Measurements from ENCODE around the gene COL4A4.

Gene COL4A4

GRCh38 chr2:227057060-227057459 lies 106.9 kb downstream of the COL4A4 start:
- no peak for TF ChIP-seq SIN3A (IDR thresholded peaks at IDR 0.05; ENCODE audit: borderline replicate concordance, insufficient read depth, low read length)
- no peak for TF ChIP-seq REST (IDR thresholded peaks at IDR 0.05; ENCODE audit: insufficient read depth in 1 of 2, low read depth in 2 of 2, low read length in 2 of 2)
- no peak for TF ChIP-seq FOXP2 (optimal IDR thresholded peaks at IDR 0.05; ENCODE audit: borderline replicate concordance, extremely low read depth, extremely low read length, insufficient read depth)
- no peak for TF ChIP-seq TAF1 (IDR thresholded peaks at IDR 0.05; ENCODE audit: borderline replicate concordance, insufficient read depth, low read length)
- no peak for TF ChIP-seq POLR2AphosphoS5 (IDR thresholded peaks at IDR 0.05; ENCODE audit: low read depth, low read length)

- TF ChIP-seq REST (IDR thresholded peaks at IDR 0.05; ENCODE audit: insufficient read depth in 1 of 2, low read depth in 2 of 2, low read length in 2 of 2) (no peak), SIN3A (IDR thresholded peaks at IDR 0.05; ENCODE audit: borderline replicate concordance, insufficient read depth, low read length) (no peak), POLR2AphosphoS5 (IDR thresholded peaks at IDR 0.05; ENCODE audit: low read depth, low read length) (no peak), TAF1 (IDR thresholded peaks at IDR 0.05; ENCODE audit: borderline replicate concordance, insufficient read depth, low read length) (no peak), FOXP2 (optimal IDR thresholded peaks at IDR 0.05; ENCODE audit: borderline replicate concordance, extremely low read depth, extremely low read length, insufficient read depth) (no peak)
Observed at GRCh38 chr2:227054006-227054405, 110.0 kb downstream of the COL4A4 start.

GRCh38 chr2:227052879-227053278 lies 111.1 kb downstream of the COL4A4 start:
- TF ChIP-seq TAF1 (IDR thresholded peaks at IDR 0.05; ENCODE audit: borderline replicate concordance, insufficient read depth, low read length) (no peak), SIN3A (IDR thresholded peaks at IDR 0.05; ENCODE audit: borderline replicate concordance, insufficient read depth, low read length) (no peak), FOXP2 (optimal IDR thresholded peaks at IDR 0.05; ENCODE audit: borderline replicate concordance, extremely low read depth, extremely low read length, insufficient read depth) (no peak), POLR2AphosphoS5 (IDR thresholded peaks at IDR 0.05; ENCODE audit: low read depth, low read length) (no peak), REST (IDR thresholded peaks at IDR 0.05; ENCODE audit: insufficient read depth in 1 of 2, low read depth in 2 of 2, low read length in 2 of 2) (no peak)

GRCh38 chr2:227043981-227044380 lies 120.0 kb downstream of the COL4A4 start:
- no peak for TF ChIP-seq FOXP2 (optimal IDR thresholded peaks at IDR 0.05; ENCODE audit: borderline replicate concordance, extremely low read depth, extremely low read length, insufficient read depth)
- TF ChIP-seq TAF1 (IDR thresholded peaks at IDR 0.05; ENCODE audit: borderline replicate concordance, insufficient read depth, low read length): no peak
- no peak for TF ChIP-seq POLR2AphosphoS5 (IDR thresholded peaks at IDR 0.05; ENCODE audit: low read depth, low read length)
- TF ChIP-seq REST (IDR thresholded peaks at IDR 0.05; ENCODE audit: insufficient read depth in 1 of 2, low read depth in 2 of 2, low read length in 2 of 2): no peak
- TF ChIP-seq SIN3A (IDR thresholded peaks at IDR 0.05; ENCODE audit: borderline replicate concordance, insufficient read depth, low read length): no peak
